Choroid plexus epithelial cell (primary cell): ENCODE measurements around the gene TBC1D1.

Experiments
- DNase-seq: peaks from one replicate; pipeline ENCODE4 v3.0.0-alpha.2; 2010; ENCODE audit warnings: low read depth
- H3K4me3 ChIP-seq: 2 replicates; pipeline ENCODE4 v1.5.1; 2011; ENCODE audit warnings: low read depth, mild to moderate bottlenecking, control low read depth, low read length, moderate library complexity
- CTCF ChIP-seq: conservative IDR thresholded peaks from 2 replicates; pipeline ENCODE4 v1.5.1; 2011; ENCODE audit warnings: low read depth, mild to moderate bottlenecking, control low read depth, inconsistent platforms, low read length, moderate library complexity

The TBC1D1 gene

DNA sequence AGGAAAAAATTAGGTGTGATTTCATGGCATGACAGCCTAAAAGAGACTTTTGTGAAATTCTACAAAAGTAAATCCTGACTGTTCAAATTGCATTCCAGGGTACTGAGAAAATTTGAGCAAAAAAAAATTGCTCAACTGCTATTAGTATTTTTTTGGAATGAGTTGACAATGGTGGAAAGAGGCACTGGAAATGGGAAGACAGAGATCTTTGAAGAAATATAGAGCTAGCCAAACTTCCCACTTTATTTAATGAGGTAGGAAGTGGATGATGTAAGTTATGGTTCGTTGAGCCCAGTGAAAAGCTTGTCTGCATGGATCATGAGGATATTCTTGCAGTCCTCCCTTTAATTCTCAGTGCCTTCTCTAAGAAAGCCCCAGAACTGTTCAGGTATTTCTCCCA is 253.1 kb downstream of the TBC1D1 start:
- DNase-seq, result no peak
- H3K4me3 ChIP-seq, result no peak overlapping the region
- TF ChIP-seq CTCF, result no peak

- no peak overlapping the region for H3K4me3 ChIP-seq
- DNase-seq, result peak; percentile 50
- no peak for TF ChIP-seq CTCF
These were observed 254.3 kb downstream of the TBC1D1 start for GRCh38 chr4:38145033-38145678.

DNA sequence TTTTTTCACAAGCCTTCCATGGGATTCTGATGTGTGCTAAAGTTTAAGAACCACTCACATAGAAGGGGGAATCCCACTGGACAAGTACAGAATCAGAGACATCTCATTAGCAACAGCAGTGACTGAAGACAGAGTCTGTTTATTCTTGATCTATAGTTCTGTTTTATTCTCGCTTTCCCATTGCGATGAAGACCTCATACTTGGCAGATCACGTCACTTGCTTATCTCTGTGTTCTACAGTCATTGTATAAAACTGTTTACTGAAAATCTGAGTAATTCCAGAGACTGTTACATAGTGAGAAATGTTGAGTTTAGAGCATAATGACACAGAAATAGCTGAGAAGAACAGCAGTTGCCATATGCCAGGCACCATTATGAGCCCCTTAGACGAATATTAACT is 254.9 kb downstream of the TBC1D1 start:
- peak; percentile 94 for DNase-seq
- no peak overlapping the region for H3K4me3 ChIP-seq
- no peak for TF ChIP-seq CTCF

DNA sequence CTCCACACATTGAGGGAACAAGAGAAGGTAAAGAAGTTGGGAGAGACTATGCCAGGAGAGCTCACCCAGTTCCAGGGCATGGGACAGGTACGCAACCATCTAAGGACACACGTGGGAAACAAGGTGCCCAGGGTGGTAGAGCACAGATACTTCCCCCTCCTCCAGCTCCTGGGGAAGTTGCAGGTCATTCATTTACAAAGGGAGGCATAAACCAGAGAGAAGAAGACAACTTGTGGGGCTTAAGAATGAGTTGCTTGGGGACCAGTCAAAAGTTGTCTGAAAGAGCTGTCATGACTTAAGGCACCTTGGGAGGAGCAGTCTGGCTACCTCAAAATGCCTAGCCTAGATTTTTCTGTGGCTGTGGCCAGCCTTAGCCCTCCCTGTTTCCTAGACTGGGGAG is 255.5 kb downstream of the TBC1D1 start:
- no peak for TF ChIP-seq CTCF
- H3K4me3 ChIP-seq, result no peak overlapping the region
- DNase-seq, result no peak

- peak; percentile 42 for DNase-seq
- no peak for TF ChIP-seq CTCF
- no peak overlapping the region for H3K4me3 ChIP-seq
These were observed 258.6 kb downstream of the TBC1D1 start for GRCh38 chr4:38149472-38149996.

DNA sequence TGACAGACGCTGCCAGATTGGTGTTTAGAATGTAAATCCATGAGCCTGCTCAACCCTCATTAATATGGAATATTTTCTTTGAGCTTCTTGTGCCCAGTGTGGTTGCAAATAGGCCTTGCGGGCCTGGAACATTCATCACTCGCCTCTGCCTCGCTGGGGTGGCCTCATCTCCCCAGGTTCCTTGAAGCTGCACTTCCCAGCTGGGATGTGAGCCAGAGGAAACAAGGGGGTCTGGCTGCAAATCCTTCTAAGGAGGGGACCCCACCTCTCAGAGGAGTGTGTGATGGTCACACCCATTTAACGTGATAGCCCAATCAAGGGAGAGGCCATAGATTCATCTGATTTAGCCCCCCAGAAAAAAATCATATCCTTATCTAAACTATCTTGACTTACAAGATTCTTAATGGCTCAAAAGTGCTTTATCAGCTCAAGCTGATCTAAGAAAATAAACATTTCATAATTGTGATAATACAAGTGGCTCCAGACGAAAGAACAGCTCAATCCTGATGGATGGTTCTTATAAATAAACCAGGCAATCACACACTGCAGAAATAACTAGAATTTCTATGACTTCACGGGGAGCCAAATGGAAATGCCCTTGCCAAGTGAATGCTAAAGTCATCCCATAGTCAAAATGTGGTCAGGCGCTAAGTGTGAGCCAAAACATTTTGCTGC is 259.2 kb downstream of the TBC1D1 start:
- H3K4me3 ChIP-seq, result no peak overlapping the region
- peak; percentile 85 for DNase-seq
- no peak for TF ChIP-seq CTCF

DNA sequence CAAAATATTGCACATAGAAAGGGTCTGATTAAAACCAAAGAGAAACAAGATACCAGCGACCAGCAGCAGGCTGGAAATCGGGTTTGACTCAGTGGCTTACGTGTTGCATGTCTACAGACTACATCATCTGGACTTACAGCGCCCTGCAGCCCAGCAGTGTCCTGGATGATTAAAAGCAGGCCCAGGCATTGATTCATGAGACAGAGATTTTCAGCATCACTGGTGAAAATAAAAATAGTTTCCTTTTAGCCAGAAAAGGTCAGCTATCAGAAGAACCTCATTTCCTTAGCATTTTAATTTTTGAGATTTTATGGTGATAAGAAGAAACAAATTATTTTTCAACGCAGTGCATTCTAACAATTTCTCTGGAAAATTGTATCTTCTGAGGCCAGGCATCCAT is 259.9 kb downstream of the TBC1D1 start:
- peak; percentile 90 for DNase-seq
- no peak for TF ChIP-seq CTCF

More for the DNA sequence above, 259.9 kb downstream of the TBC1D1 start:
- no peak overlapping the region for H3K4me3 ChIP-seq
